WTC11 (cell line): ENCODE results near the gene BCL2L11.
"Not testable (repeated sequence)": the region's sequence is repeated elsewhere in the genome, so short reads cannot be mapped to it uniquely, and the experiment has no call there.

ENCODE experiments used
- MAX ChIP-seq: sonication (generic); formaldehyde crosslinking; IDR thresholded peaks from 2 replicates; pipeline ENCODE4 v1.8.0; 2022; ENCODE audit warnings: mild to moderate bottlenecking, missing genetic modification reagents
- NR1H2 ChIP-seq: sonication (generic); formaldehyde crosslinking; IDR thresholded peaks from 2 replicates; pipeline ENCODE4 v1.9.0; 2021; ENCODE audit warnings: mild to moderate bottlenecking, moderate library complexity, missing genetic modification reagents
- OVOL2 ChIP-seq: fragments of 250-450 bp; sonication (Bioruptor Pico); IDR thresholded peaks from 2 replicates; pipeline ENCODE4 v1.9.0; 2021; ENCODE audit warnings: mild to moderate bottlenecking, borderline replicate concordance
- SMAD3 ChIP-seq: sonication (generic); formaldehyde crosslinking; IDR thresholded peaks from 2 replicates; pipeline ENCODE4 v1.8.0; 2022; ENCODE audit warnings: missing genetic modification reagents, mild to moderate bottlenecking, borderline replicate concordance
- STAT6 ChIP-seq: sonication (generic); formaldehyde crosslinking; conservative IDR thresholded peaks from 2 replicates; pipeline ENCODE4 v1.8.1; 2023; ENCODE audit warnings: mild to moderate bottlenecking, low read depth, missing genetic modification reagents, moderate library complexity
- TF ChIP-seq, protein P1 (sequence below): fragments of 200-600 bp; IDR thresholded peaks from 2 replicates; pipeline ENCODE4 v1.8.0; 2022; ENCODE audit warnings: antibody characterized with exemption
- TF ChIP-seq, protein P2 (sequence below): sonication (generic); formaldehyde crosslinking; IDR thresholded peaks from 2 replicates; pipeline ENCODE4 v1.8.0; 2023; ENCODE audit warnings: mild to moderate bottlenecking, missing genetic modification reagents

DNA sequence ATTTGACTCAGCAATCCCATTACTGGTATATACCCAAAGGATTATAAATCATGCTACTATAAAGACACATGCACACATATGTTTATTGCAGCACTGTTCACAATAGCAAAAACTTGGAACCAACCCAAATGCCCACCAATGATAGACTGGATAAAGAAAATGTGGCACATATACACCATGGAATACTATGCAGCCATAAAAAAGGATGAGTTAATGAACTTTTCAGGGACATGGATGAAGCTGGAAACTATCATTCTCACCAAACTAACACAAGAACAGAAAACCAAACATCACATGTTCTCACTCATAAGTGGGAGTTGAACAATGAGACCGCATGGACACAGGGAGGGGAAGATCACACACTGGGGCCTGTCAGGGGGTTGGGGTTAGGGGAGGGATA, 38.1 kb upstream of the BCL2L11 start:
- TF ChIP-seq, protein P1, sequence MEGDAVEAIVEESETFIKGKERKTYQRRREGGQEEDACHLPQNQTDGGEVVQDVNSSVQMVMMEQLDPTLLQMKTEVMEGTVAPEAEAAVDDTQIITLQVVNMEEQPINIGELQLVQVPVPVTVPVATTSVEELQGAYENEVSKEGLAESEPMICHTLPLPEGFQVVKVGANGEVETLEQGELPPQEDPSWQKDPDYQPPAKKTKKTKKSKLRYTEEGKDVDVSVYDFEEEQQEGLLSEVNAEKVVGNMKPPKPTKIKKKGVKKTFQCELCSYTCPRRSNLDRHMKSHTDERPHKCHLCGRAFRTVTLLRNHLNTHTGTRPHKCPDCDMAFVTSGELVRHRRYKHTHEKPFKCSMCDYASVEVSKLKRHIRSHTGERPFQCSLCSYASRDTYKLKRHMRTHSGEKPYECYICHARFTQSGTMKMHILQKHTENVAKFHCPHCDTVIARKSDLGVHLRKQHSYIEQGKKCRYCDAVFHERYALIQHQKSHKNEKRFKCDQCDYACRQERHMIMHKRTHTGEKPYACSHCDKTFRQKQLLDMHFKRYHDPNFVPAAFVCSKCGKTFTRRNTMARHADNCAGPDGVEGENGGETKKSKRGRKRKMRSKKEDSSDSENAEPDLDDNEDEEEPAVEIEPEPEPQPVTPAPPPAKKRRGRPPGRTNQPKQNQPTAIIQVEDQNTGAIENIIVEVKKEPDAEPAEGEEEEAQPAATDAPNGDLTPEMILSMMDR = not testable (repeated sequence)
- not testable (repeated sequence) for TF ChIP-seq OVOL2 (CRISPR knock-in tag); MAX; NR1H2 (CRISPR knock-in tag); SMAD3; STAT6 (CRISPR knock-in tag)
- TF ChIP-seq, protein P2, sequence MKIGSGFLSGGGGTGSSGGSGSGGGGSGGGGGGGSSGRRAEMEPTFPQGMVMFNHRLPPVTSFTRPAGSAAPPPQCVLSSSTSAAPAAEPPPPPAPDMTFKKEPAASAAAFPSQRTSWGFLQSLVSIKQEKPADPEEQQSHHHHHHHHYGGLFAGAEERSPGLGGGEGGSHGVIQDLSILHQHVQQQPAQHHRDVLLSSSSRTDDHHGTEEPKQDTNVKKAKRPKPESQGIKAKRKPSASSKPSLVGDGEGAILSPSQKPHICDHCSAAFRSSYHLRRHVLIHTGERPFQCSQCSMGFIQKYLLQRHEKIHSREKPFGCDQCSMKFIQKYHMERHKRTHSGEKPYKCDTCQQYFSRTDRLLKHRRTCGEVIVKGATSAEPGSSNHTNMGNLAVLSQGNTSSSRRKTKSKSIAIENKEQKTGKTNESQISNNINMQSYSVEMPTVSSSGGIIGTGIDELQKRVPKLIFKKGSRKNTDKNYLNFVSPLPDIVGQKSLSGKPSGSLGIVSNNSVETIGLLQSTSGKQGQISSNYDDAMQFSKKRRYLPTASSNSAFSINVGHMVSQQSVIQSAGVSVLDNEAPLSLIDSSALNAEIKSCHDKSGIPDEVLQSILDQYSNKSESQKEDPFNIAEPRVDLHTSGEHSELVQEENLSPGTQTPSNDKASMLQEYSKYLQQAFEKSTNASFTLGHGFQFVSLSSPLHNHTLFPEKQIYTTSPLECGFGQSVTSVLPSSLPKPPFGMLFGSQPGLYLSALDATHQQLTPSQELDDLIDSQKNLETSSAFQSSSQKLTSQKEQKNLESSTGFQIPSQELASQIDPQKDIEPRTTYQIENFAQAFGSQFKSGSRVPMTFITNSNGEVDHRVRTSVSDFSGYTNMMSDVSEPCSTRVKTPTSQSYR (CRISPR knock-in tag) = not testable (repeated sequence)
